Choroid plexus epithelial cell (primary cell): Measurements from ENCODE around the gene SNED1.

Source experiments
- DNase-seq: peaks from one replicate; pipeline ENCODE4 v3.0.0-alpha.2; 2010; ENCODE audit warnings: low read depth
- H3K4me3 ChIP-seq: 2 replicates; pipeline ENCODE4 v1.5.1; 2011; ENCODE audit warnings: low read depth, mild to moderate bottlenecking, control low read depth, low read length, moderate library complexity
- CTCF ChIP-seq: conservative IDR thresholded peaks from 2 replicates; pipeline ENCODE4 v1.5.1; 2011; ENCODE audit warnings: low read depth, mild to moderate bottlenecking, control low read depth, inconsistent platforms, low read length, moderate library complexity

SNED1 gene

GRCh38 chr2:240996161-240996833 lies 2.1 kb upstream of the SNED1 start:
- no peak overlapping the region for H3K4me3 ChIP-seq
- DNase-seq, result no peak
- TF ChIP-seq CTCF, result no peak

DNA sequence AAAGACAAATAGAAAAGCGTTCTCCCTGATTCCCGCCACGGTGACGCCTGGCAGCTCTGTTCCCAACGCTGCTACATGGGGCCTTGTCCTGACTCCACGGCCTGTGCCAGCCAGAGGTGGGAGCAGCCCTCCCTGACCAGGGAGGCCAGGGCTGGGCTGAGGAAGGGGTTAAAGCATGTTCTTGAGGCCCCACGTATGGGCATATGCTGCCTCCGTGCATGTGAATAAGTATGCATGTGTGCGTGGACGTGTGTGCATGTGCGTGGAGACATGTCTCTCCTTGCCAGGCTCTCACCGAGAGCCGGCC lies 1.6 kb upstream of the SNED1 start:
- DNase-seq, result no peak
- no peak overlapping the region for H3K4me3 ChIP-seq
- TF ChIP-seq CTCF, result no peak

- peak; percentile 83 for DNase-seq
- no peak for TF ChIP-seq CTCF
- no peak overlapping the region for H3K4me3 ChIP-seq
These were observed 1.1 kb upstream of the SNED1 start for GRCh38 chr2:240997141-240997855.

DNA sequence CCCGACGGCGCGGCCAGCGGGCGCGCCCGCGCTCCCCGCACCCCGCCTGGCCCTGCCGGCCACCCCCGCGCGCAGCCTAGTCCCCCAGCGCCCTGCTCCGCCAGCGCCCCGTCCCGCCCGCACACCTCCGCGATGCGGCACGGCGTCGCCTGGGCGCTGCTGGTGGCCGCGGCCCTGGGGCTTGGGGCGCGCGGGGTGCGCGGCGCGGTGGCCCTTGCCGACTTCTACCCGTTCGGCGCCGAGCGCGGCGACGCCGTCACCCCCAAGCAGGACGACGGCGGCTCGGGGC lies 232 bp downstream of the SNED1 start:
- no peak for TF ChIP-seq CTCF
- no peak for DNase-seq
- peak overlapping the region; percentile 66 for H3K4me3 ChIP-seq

DNA sequence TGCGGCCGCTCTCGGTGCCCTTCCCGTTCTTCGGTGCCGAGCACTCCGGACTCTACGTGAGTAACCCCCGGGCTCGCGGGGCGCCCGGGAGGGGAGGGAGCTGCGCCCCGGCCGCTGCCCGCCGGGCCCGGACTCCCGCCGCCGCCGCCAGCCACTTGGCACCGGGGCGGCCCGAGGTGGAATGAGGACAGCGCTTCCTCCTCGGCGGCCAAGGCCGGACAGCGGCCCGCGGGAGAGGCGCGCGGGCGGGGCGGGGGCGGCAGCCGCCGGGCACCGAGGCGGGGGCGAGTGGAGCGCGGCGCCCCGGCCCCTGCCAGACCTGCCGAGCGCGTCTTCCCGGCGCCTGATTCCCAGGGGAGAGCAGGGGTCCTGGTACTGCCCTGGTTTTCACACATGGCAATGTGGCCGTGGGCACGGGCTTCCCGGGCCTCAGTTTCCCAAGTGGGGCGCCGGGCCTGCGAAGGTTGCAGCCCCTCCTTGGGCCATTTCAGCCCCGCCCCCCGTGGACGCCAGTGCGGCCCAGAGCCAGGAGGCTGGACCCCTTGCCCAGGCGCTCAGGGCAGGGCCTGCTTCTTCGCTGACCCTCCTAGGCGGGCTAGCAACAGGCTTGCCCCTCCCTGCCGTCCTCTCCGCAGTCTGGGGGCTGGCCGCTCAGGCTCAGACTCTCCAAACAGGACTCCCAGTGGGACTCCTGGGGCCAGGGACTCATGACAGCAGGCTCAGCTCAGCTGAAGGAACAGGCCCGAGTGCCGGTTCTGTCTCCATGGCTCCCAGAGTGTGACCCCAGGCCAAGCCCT lies 775 bp downstream of the SNED1 start:
- no peak for TF ChIP-seq CTCF
- no peak for DNase-seq
- peak overlapping the region; percentile 66 for H3K4me3 ChIP-seq

DNA sequence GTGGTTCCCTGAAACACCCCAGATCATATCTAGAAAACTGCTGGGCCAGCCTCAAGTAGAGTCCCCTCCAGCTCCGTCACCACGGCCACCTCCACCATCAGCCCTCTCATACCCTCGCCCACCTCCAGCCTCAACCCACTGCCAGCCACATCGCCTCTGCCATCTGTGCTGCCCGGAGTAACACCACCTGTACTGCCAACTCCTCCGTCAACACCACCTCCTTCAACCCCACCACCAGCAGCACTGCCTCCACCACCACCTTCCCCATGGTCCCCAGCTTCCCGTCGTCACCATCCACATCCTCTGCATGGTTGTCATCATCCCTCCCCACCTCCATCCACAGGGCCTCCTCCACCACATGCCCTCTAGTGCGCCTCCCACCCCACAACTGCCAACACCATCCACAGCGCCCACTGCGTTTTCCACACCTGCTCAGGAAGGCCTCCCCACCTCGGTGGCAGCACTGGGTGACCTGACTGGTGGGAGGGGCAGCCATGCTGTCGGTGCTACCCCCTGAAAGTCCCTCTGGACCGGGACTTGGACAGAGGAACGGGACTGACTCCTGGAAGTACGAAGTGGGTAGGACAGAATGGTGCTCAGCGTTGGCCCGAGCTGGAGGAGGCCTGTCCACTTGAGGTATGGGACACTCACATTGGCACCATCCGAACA lies 1.6 kb downstream of the SNED1 start:
- TF ChIP-seq CTCF, result no peak
- no peak for DNase-seq
- H3K4me3 ChIP-seq, result peak overlapping the region; percentile 66
